ENCODE results near the gene ZNF358.
"Not testable (repeated sequence)": the region's sequence is repeated elsewhere in the genome, so short reads cannot be mapped to it uniquely, and the experiment has no call there.

Gene ZNF358

GRCh38 chr19:7535998-7536695 lies 20.2 kb downstream of the ZNF358 start:
- no peak for DNase-seq

- not testable (repeated sequence) for DNase-seq
These were observed 23.1 kb downstream of the ZNF358 start for GRCh38 chr19:7538990-7539389.

- DNase-seq: no peak
These were observed 24.0 kb downstream of the ZNF358 start for GRCh38 chr19:7539827-7540425.

GRCh38 chr19:7540761-7541474 lies 25.0 kb downstream of the ZNF358 start:
- no peak for DNase-seq

- DNase-seq: no peak
These were observed 25.5 kb downstream of the ZNF358 start for GRCh38 chr19:7541475-7541824.

- no peak for DNase-seq
These were observed 26.0 kb downstream of the ZNF358 start for GRCh38 chr19:7541828-7542443.

- no peak for DNase-seq
These were observed 26.8 kb downstream of the ZNF358 start for GRCh38 chr19:7542556-7543348.

GRCh38 chr19:7544626-7545025 lies 28.7 kb downstream of the ZNF358 start:
- no peak for DNase-seq

- no peak for DNase-seq
These were observed 29.4 kb downstream of the ZNF358 start for GRCh38 chr19:7545300-7545699.

GRCh38 chr19:7545904-7546303 lies 30.0 kb downstream of the ZNF358 start:
- no peak for DNase-seq

- DNase-seq: no peak
These were observed 31.3 kb downstream of the ZNF358 start for GRCh38 chr19:7547159-7547558.

GRCh38 chr19:7549429-7550148 lies 33.7 kb downstream of the ZNF358 start:
- no peak for DNase-seq

GRCh38 chr19:7550169-7550770 lies 34.4 kb downstream of the ZNF358 start:
- DNase-seq: no peak

- no peak for DNase-seq
These were observed 35.3 kb downstream of the ZNF358 start for GRCh38 chr19:7550987-7551761.

- DNase-seq: no peak
These were observed 36.9 kb downstream of the ZNF358 start for GRCh38 chr19:7552781-7553180.

GRCh38 chr19:7554565-7554964 lies 38.7 kb downstream of the ZNF358 start:
- no peak for DNase-seq

- peak; percentile 26 for DNase-seq
These were observed 39.3 kb downstream of the ZNF358 start for GRCh38 chr19:7554990-7555864.

- no peak for DNase-seq
These were observed 40.9 kb downstream of the ZNF358 start for GRCh38 chr19:7556696-7557315.

GRCh38 chr19:7558667-7559066 lies 42.8 kb downstream of the ZNF358 start:
- DNase-seq: no peak
